K562 (cell line): ENCODE measurements around the gene GLRA3. TPM values are rescaled to one million over a fixed set of nuclear protein-coding genes. Genes with fewer than 3 reads are reported as not detected.

Experiments used
- ATAC-seq: fragments of 200-7000 bp; cut with Tn5 transposase; 3 replicates; pipeline ENCODE4 v1.9.1; 2020; ENCODE audit warnings: moderate library complexity
- BruUV-seq: library from RNA; stranded (reverse); fragments of 400-500 nt; replicated peaks from 2 replicates; lab custom pipeline; 2021; lab: Mats Ljungman, UMichigan
- CTCF ChIA-PET: fragments of 300-600 bp; formaldehyde crosslinking; extraction: SDS; loops from one replicate; lab custom pipeline; 2021; ENCODE audit warnings: low intra/inter-chr PET ratio; lab: Yijun Ruan, JAX
- POLR2A ChIA-PET: fragments of 300-600, 350-650 bp; sonication (Branson Sonifier 250); formaldehyde crosslinking; extraction: SDS; loops from one replicate; lab custom pipeline; 2021; ENCODE audit warnings: antibody characterized with exemption, inconsistent platforms; lab: Yijun Ruan, JAX
- DNase-seq, 4 experiments: peaks; one replicate each; pipeline versions ENCODE4 v3.0.0 to v3.0.0-alpha.2; 2011 to 2018; ENCODE audit warnings: low spot score in 3 of 4, mixed read lengths in 3 of 4; ENCODE audit errors: extremely low read depth in 1 of 4
- FAIRE-seq: peaks from 2 replicates; lab custom pipeline; 2011; peaks lifted over from hg19 to GRCh38; lab: Jason Lieb, UNC
- H2AFZ ChIP-seq: 2 replicates; pipeline ENCODE4 v1.6.0; 2011; ENCODE audit warnings: low read depth, low read length, control low read depth, inconsistent platforms
- H3K27ac ChIP-seq: fragments of 200-600 bp; 3 replicates; pipeline ENCODE4 v1.8.0; 2011; ENCODE audit warnings: low read depth, mild to moderate bottlenecking, control low read depth, inconsistent platforms, low read length, moderate library complexity, mixed read lengths; ENCODE audit errors: extremely low read depth
- H3K27me3 ChIP-seq, 2 experiments: fragments of 300-600 bp in 1 of 2; 2 replicates in 1 of 2; 3 replicates in 1 of 2; pipeline versions ENCODE4 v1.6.0 to v1.8.0; 2011; ENCODE audit warnings: inconsistent platforms in 2 of 2, low read length in 2 of 2, mild to moderate bottlenecking in 1 of 2, mixed read lengths in 1 of 2, moderate library complexity in 1 of 2; ENCODE audit not compliant: control insufficient read depth in 2 of 2, insufficient read depth in 2 of 2
- H3K36me3 ChIP-seq: fragments of 300-600 bp; 3 replicates; pipeline ENCODE4 v1.8.0; 2011; ENCODE audit warnings: mild to moderate bottlenecking, low read length, inconsistent platforms; ENCODE audit not compliant: control insufficient read depth, insufficient read depth
- H3K4me1 ChIP-seq, 2 experiments: fragments of 200-600 bp in 1 of 2; replicated peaks in 1 of 2; 2 replicates in 1 of 2; 3 replicates in 1 of 2; pipeline versions ENCODE4 v1.5.1 to v1.8.0; 2011; ENCODE audit warnings: inconsistent platforms in 2 of 2, low read length in 2 of 2, mild to moderate bottlenecking in 1 of 2, mixed read lengths in 1 of 2, moderate library complexity in 1 of 2; ENCODE audit not compliant: control insufficient read depth in 2 of 2, insufficient read depth in 2 of 2
- H3K4me2 ChIP-seq: 2 replicates; pipeline ENCODE4 v1.6.1; 2011; ENCODE audit warnings: low read length, control low read depth, inconsistent platforms, mixed read lengths; ENCODE audit not compliant: insufficient read depth
- H3K4me3 ChIP-seq: fragments of 200-600 bp; sonication (generic), shearing (Covaris generic); 2 replicates; pipeline ENCODE4 v1.5.1; 2016; ENCODE audit warnings: control low read depth, inconsistent platforms
- H3K79me2 ChIP-seq: fragments of 200-600 bp; 3 replicates; pipeline ENCODE4 v1.8.0; 2011; ENCODE audit warnings: low read length, inconsistent platforms; ENCODE audit not compliant: control insufficient read depth, insufficient read depth
- H3K9ac ChIP-seq, 2 experiments: 2 replicates each; pipeline versions ENCODE4 v1.6.0 to v1.6.1; 2011; ENCODE audit warnings: low read depth in 2 of 2, low read length in 2 of 2, control low read depth in 1 of 2, inconsistent platforms in 1 of 2, mild to moderate bottlenecking in 1 of 2, mixed read lengths in 1 of 2; ENCODE audit not compliant: insufficient read depth in 1 of 2
- H3K9me1 ChIP-seq: one replicate; pipeline ENCODE4 v1.6.0; 2011; ENCODE audit warnings: inconsistent platforms, mild to moderate bottlenecking, low read length, moderate library complexity; ENCODE audit not compliant: control insufficient read depth, insufficient read depth
- H3K9me3 ChIP-seq: replicated peaks from 2 replicates; pipeline ENCODE4 v1.5.1; 2011; ENCODE audit warnings: low read depth, low read length, inconsistent platforms; ENCODE audit not compliant: control insufficient read depth, insufficient read depth
- H4K20me1 ChIP-seq: replicated peaks from 2 replicates; pipeline ENCODE4 v1.6.1; 2011; ENCODE audit warnings: low read length, inconsistent platforms, mixed read lengths; ENCODE audit not compliant: control insufficient read depth, insufficient read depth
- BCLAF1 ChIP-seq, 2 experiments: fragments of 450-650 bp in 1 of 2; IDR thresholded peaks; 2 replicates each; pipeline ENCODE4 v1.6.1; 2011 to 2017; ENCODE audit warnings: low read depth in 2 of 2, antibody characterized with exemption in 1 of 2, borderline replicate concordance in 1 of 2, low read length in 1 of 2, mild to moderate bottlenecking in 1 of 2, mixed read lengths in 1 of 2; ENCODE audit not compliant: control insufficient read depth in 1 of 2
- BMI1 ChIP-seq: fragments of 150-350 bp; IDR thresholded peaks from 2 replicates; pipeline ENCODE4 v1.6.1; 2014; ENCODE audit warnings: low read length
- EGR1 ChIP-seq: fragments of 450-650 bp; conservative IDR thresholded peaks from 2 replicates; pipeline ENCODE4 v1.6.1; 2017; ENCODE audit warnings: mild to moderate bottlenecking
- KLF1 ChIP-seq: fragments of 450-650 bp; IDR thresholded peaks from 2 replicates; pipeline ENCODE4 v1.6.1; 2016; ENCODE audit warnings: missing genetic modification characterization, missing compliant biosample characterization
- NONO ChIP-seq, 2 experiments: fragments of 200-400 bp in 1 of 2; fragments of 450-650 bp in 1 of 2; formaldehyde crosslinking in 1 of 2; IDR thresholded peaks; 2 replicates each; pipeline ENCODE4 v1.6.1; 2017; ENCODE audit warnings: low read depth in 2 of 2, mild to moderate bottlenecking in 2 of 2, moderate library complexity in 2 of 2, low read length in 1 of 2
- PATZ1 ChIP-seq: fragments of 250-450 bp; sonication (Bioruptor Pico); IDR thresholded peaks from 2 replicates; pipeline ENCODE4 v1.5.0; 2020; ENCODE audit warnings: mild to moderate bottlenecking, borderline replicate concordance
- PHF8 ChIP-seq: fragments of 200-600 bp; sonication (generic); IDR thresholded peaks from 2 replicates; pipeline ENCODE4 v1.6.1; 2012; ENCODE audit warnings: mixed run types, mild to moderate bottlenecking, inconsistent platforms, low read length, moderate library complexity, borderline replicate concordance
- RAD51 ChIP-seq: fragments of 450-650 bp; IDR thresholded peaks from 2 replicates; pipeline ENCODE4 v1.7.1; 2016; ENCODE audit warnings: low read depth, mild to moderate bottlenecking, borderline replicate concordance
- TEAD4 ChIP-seq, 2 experiments: sonication (generic) in 1 of 2; formaldehyde crosslinking in 1 of 2; IDR thresholded peaks; 2 replicates each; pipeline versions ENCODE4 v1.6.1 to v1.8.0; 2012 to 2022; ENCODE audit warnings: borderline replicate concordance in 1 of 2, inconsistent platforms in 1 of 2, low read length in 1 of 2, mild to moderate bottlenecking in 1 of 2, missing genetic modification reagents in 1 of 2
- ZBTB26 ChIP-seq: fragments of 450-650 bp; formaldehyde crosslinking; IDR thresholded peaks from 2 replicates; pipeline ENCODE4 v1.4.0; 2022; ENCODE audit warnings: missing genetic modification characterization
- WGBS: fragments of 100-300 bp; shearing (Covaris generic); methylation state at CpG from one replicate; pipeline ENCODE4 v1.1.6; 2016; ENCODE audit warnings: low coverage, mixed read lengths; ENCODE audit not compliant: insufficient coverage; ENCODE audit errors: missing lambda C conversion rate; 5-methylcytosine and 5-hydroxymethylcytosine counted together
- in situ Hi-C: fragments of 300-500 bp; cut with MboI; formaldehyde crosslinking; loops from 4 replicates; pipeline ENCODE4 v1.15.0; 2018; ENCODE audit warnings: inconsistent platforms, mixed read lengths
- intact Hi-C: fragments of 100-400 bp; cut with micrococcal nuclease; formaldehyde crosslinking; loops from 2 replicates; pipeline ENCODE4 v1.14.2; 2022
- polyA plus RNA-seq, 8 experiments: library from polyadenylated mRNA; depleted of rRNA in 4 of 8; stranded (reverse) in 5 of 8; unstranded in 3 of 8; fragments of >200 nt; fragmentation: Nextera tagmentation in 2 of 8; fragmentation: Illumina TruSeq in 1 of 8; extraction: Ambion mirVana in 2 of 8; extraction: Trizol in 1 of 8; gene quantifications; 2 replicates each; pipeline versions ENCODE4 v1.2.1 to v1.2.3, GENCODE V29; 2011 to 2014; ENCODE audit warnings: inconsistent platforms in 1 of 8, missing spikeins in 1 of 8
- total RNA-seq, 7 experiments: library from RNA; depleted of rRNA in 6 of 7; stranded (reverse); fragments of >200 nt in 6 of 7; fragmentation: Illumina TruSeq in 2 of 7; extraction: Trizol in 2 of 7; gene quantifications; 2 replicates each; pipeline versions ENCODE4 v1.2.1 to v1.2.3, GENCODE V29; 2011 to 2021; ENCODE audit warnings: low replicate concordance in 1 of 7

Gene GLRA3
- total and polyA plus RNA-seq, 9 of the 15 experiments (the other 6 are each of a cell fraction or from before 2014, with no cell fraction given): 0.06 to 0.14 (median 0.08) TPM; not detected in 2

- CTCF ChIA-PET: no interaction called here
- no peak for FAIRE-seq
- no peak overlapping the region for H2AFZ ChIP-seq
- in situ Hi-C loops (no loop called here), intact Hi-C loops (loop anchor here (10.0 kb wide), 1 partner anchor 660 kb away; no protein-coding TSS in a partner anchor)
- H4K20me1 ChIP-seq: no peaks in the 10 kb centered on the region
- no TSS peak for BruUV-seq
- TF ChIP-seq PHF8 (no peak), NONO (IDR thresholded peaks at IDR 0.05; ENCODE audit: low read depth in 2 of 2, low read length in 1 of 2) (no peak), KLF1 (tag) (no peak), ZBTB26 (no peak), BMI1 (no peak), EGR1 (no peak), BCLAF1 (IDR thresholded peaks at IDR 0.05; ENCODE audit: borderline replicate concordance in 1 of 2, control insufficient read depth in 1 of 2, low read depth in 2 of 2, low read length in 1 of 2) (no peak), PATZ1 (CRISPR knock-in tag) (no peak), TEAD4 (IDR thresholded peaks at IDR 0.05; ENCODE audit: low read length) (no peak), TEAD4 (CRISPR knock-in tag; IDR thresholded peaks at IDR 0.05; ENCODE audit: borderline replicate concordance) (no peak), RAD51 (no peak)
- H3K9me1 ChIP-seq: no peaks in the 10 kb centered on the region
- POLR2A ChIA-PET: no interaction called here
- no peak overlapping the region for H3K4me2 ChIP-seq
- H3K9ac ChIP-seq: no peak overlapping the region
- ATAC-seq: no peak
- no peaks in the 10 kb centered on the region for H3K27me3 ChIP-seq
- no peaks in the 10 kb centered on the region for H3K79me2 ChIP-seq
- H3K36me3 ChIP-seq: no peaks in the 10 kb centered on the region
- H3K4me1 ChIP-seq: no peaks in the 10 kb centered on the region
- no peak for DNase-seq
- H3K9me3 ChIP-seq: no peaks in the 10 kb centered on the region
- no peak overlapping the region for H3K4me3 ChIP-seq
- 0% methylated on average over 1 of the region's 1 CpG for WGBS
- no peak overlapping the region for H3K27ac ChIP-seq
Measured at GRCh38 chr4:174874898-174875297, 45.9 kb upstream of the GLRA3 start.
